ENCODE measurements around the gene ATG4A.

DNA sequence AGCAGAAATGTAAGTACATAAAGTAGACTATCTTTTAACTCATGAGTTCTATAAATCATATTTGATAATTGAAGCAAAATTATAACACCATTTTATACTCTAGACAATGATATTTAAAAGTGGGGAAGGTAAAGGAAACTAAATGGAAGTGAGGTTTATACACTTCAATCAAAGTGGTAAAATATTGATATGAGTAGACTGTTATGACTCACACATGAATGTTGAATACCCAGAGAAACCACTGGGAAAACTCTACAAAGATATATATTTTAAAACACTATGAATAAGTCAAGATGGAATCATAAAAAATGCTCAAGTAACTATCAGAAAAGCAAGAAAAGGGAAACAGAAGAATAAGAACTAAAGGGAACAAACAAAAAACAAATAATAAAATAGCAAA is 38.4 kb upstream of the ATG4A start:
- TF ChIP-seq POLR2A (IDR thresholded peaks at IDR 0.05) = no peak
- no peak for TF ChIP-seq POLR2AphosphoS5 (IDR thresholded peaks at IDR 0.05)
- TF ChIP-seq, protein P1, sequence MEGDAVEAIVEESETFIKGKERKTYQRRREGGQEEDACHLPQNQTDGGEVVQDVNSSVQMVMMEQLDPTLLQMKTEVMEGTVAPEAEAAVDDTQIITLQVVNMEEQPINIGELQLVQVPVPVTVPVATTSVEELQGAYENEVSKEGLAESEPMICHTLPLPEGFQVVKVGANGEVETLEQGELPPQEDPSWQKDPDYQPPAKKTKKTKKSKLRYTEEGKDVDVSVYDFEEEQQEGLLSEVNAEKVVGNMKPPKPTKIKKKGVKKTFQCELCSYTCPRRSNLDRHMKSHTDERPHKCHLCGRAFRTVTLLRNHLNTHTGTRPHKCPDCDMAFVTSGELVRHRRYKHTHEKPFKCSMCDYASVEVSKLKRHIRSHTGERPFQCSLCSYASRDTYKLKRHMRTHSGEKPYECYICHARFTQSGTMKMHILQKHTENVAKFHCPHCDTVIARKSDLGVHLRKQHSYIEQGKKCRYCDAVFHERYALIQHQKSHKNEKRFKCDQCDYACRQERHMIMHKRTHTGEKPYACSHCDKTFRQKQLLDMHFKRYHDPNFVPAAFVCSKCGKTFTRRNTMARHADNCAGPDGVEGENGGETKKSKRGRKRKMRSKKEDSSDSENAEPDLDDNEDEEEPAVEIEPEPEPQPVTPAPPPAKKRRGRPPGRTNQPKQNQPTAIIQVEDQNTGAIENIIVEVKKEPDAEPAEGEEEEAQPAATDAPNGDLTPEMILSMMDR (IDR thresholded peaks at IDR 0.05) = no peak
- no peak for TF ChIP-seq EP300 (IDR thresholded peaks at IDR 0.05)
